Measurements from ENCODE around the gene BMP7. TPM values are rescaled to one million over a fixed set of nuclear protein-coding genes. Genes with fewer than 3 reads are reported as not detected.

The BMP7 gene
- total RNA-seq, 1 experiment from 2014 or later: not detected

DNA sequence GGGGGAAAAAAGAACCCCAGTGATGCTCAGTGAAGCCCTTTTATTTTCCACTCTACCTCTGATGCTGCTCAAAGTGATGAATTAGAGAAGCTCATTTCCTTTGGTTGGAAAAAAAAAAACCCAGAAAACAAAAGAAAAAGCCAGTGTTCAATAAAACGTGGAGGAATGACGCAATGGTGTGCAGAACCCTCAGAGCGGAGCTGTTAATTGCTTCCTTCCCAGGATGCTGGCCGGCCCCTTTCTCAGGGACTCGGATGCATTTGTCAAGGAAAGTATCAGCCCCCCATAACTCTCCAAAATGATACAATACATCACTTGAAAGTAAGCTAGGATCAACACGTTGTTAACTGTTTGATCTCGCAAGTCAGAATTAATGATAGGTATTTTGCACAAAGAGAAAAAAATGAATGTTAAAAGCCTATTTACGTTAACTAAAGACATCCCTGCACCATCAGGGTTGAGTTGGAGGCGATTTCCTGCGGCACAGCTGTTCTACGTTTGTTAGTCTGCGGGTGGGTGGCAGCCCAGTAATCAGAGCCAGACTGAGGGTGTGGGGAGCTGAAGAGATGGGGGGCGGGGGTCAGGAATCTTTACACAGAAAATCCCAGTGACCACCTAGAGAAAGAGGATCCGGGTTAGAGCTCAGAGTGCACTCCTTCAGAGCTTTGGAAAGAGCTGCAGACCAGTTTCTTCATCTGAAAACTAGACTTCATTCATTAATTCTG, 132.4 kb downstream of the BMP7 start:
- DNase-seq (ENCODE audit: unreplicated experiment): no peak
- H3K27me3 Mint-ChIP-seq (ENCODE audit: insufficient read depth, unreplicated experiment): peaks cover 58% of the 10 kb centered on the region
- TF ChIP-seq, protein P1, sequence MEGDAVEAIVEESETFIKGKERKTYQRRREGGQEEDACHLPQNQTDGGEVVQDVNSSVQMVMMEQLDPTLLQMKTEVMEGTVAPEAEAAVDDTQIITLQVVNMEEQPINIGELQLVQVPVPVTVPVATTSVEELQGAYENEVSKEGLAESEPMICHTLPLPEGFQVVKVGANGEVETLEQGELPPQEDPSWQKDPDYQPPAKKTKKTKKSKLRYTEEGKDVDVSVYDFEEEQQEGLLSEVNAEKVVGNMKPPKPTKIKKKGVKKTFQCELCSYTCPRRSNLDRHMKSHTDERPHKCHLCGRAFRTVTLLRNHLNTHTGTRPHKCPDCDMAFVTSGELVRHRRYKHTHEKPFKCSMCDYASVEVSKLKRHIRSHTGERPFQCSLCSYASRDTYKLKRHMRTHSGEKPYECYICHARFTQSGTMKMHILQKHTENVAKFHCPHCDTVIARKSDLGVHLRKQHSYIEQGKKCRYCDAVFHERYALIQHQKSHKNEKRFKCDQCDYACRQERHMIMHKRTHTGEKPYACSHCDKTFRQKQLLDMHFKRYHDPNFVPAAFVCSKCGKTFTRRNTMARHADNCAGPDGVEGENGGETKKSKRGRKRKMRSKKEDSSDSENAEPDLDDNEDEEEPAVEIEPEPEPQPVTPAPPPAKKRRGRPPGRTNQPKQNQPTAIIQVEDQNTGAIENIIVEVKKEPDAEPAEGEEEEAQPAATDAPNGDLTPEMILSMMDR (IDR thresholded peaks at IDR 0.05; ENCODE audit: unreplicated experiment): no peak
- intact Hi-C loops (cut with micrococcal nuclease): no loop called here
- ChIA-PET CTCF (no interaction called here), POLR2A (interaction anchor here (0.6 kb wide), 1 partner anchor 312 kb away, joined by 3 read pairs; no protein-coding TSS in a partner anchor)
- H3K4me1 Mint-ChIP-seq (ENCODE audit: insufficient read depth, unreplicated experiment): peaks cover 6% of the 10 kb centered on the region
- H3K4me3 Mint-ChIP-seq (ENCODE audit: unreplicated experiment): no peak overlapping the region
- H3K9me3 Mint-ChIP-seq (ENCODE audit: unreplicated experiment): no peaks in the 10 kb centered on the region
- H3K27ac Mint-ChIP-seq (ENCODE audit: low read depth, unreplicated experiment): no peak overlapping the region
- no peaks in the 10 kb centered on the region for H3K36me3 Mint-ChIP-seq (ENCODE audit: insufficient read depth, unreplicated experiment)
- no TSS peak for BruUV-seq (replicated peaks)

DNA sequence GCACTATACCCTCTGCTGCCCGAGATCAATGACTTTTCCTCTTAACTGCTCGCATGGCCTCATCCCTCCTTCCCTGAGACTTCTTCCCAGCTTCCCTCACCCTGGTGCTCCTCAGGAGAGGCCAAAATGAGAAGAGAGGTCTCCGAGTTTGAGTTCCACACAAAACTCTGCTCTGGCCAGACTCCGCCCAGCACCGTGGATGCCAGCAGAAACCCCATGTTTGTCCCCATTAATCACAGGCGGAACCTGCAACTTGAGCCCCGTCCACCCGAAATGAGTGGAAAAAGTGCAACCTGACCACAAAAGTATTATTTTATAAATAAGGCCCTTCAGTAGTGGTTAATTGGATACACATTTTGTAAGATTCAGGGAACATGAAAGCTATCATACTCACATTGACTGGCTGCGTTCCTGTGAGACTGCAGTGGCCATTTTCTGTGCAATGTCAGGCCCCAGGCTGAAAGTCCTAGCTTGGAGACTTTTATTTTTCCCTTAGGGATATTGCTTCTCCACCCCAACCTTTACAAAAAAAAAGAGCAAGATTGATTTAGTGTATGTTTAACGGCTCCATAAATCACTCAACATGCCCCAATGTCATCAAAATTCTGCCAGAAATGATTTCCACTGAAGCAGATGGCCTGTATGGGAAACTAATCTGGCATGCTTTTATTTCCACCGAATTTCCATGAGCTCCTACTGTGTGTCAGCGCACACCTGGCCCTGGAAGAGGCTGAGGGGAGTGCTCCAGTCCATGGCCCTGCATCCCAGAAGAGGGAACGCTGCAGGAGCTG, 134.6 kb downstream of the BMP7 start:
- H3K27me3 Mint-ChIP-seq (ENCODE audit: insufficient read depth, unreplicated experiment): peaks cover 58% of the 10 kb centered on the region
- TF ChIP-seq, protein P1 (IDR thresholded peaks at IDR 0.05; ENCODE audit: unreplicated experiment): no peak
- no peaks in the 10 kb centered on the region for H3K9me3 Mint-ChIP-seq (ENCODE audit: unreplicated experiment)
- ChIA-PET POLR2A (interaction anchor here (0.7 kb wide), 1 partner anchor 143 kb away, joined by 3 read pairs; no protein-coding TSS in a partner anchor), CTCF (interaction anchor here (0.6 to 1.5 kb wide), 6 partner anchors 9 to 201 kb away, joined by 3 to 5 read pairs (median 4); no protein-coding TSS in a partner anchor)
- peaks cover 6% of the 10 kb centered on the region for H3K4me1 Mint-ChIP-seq (ENCODE audit: insufficient read depth, unreplicated experiment)
- no peak overlapping the region for H3K4me3 Mint-ChIP-seq (ENCODE audit: unreplicated experiment)
- H3K27ac Mint-ChIP-seq (ENCODE audit: low read depth, unreplicated experiment): no peak overlapping the region
- no TSS peak for BruUV-seq (replicated peaks)
- no peaks in the 10 kb centered on the region for H3K36me3 Mint-ChIP-seq (ENCODE audit: insufficient read depth, unreplicated experiment)
- intact Hi-C loops (cut with micrococcal nuclease): no loop called here
- DNase-seq (ENCODE audit: unreplicated experiment): no peak

DNA sequence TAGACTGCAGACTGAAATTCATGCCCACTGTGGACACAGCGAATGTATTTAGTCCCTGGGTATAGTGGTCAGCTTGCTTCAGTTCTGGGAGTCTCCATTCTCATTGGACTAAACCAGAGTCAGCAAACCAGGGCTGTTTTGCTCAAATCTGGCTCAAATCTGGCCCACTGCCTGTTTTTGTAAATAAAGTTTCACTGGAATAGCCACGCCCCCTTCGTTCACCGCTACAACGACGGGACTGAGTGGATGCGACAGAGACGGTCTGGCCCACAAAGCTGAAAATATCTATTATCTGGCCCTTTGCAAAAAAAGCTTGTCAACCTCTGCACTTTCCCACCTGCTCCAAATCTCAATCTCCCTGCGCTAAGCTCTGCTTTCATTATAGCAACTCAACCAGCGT, 135.4 kb downstream of the BMP7 start:
- ChIA-PET POLR2A (interaction anchor here (0.6 to 0.7 kb wide), 2 partner anchors 15 to 144 kb away, joined by 3 read pairs; no protein-coding TSS in a partner anchor), CTCF (interaction anchor here (0.6 to 1.5 kb wide), 4 partner anchors 9 to 201 kb away, joined by 3 to 5 read pairs (median 3); no protein-coding TSS in a partner anchor)
- no peak overlapping the region for H3K4me3 Mint-ChIP-seq (ENCODE audit: unreplicated experiment)
- BruUV-seq (replicated peaks): no TSS peak
- H3K4me1 Mint-ChIP-seq (ENCODE audit: insufficient read depth, unreplicated experiment): peaks cover 6% of the 10 kb centered on the region
- no peak for DNase-seq (ENCODE audit: unreplicated experiment)
- intact Hi-C loops (cut with micrococcal nuclease): no loop called here
- no peaks in the 10 kb centered on the region for H3K9me3 Mint-ChIP-seq (ENCODE audit: unreplicated experiment)
- H3K36me3 Mint-ChIP-seq (ENCODE audit: insufficient read depth, unreplicated experiment): no peaks in the 10 kb centered on the region
- peaks cover 52% of the 10 kb centered on the region for H3K27me3 Mint-ChIP-seq (ENCODE audit: insufficient read depth, unreplicated experiment)
- TF ChIP-seq, protein P1 (IDR thresholded peaks at IDR 0.05; ENCODE audit: unreplicated experiment): no peak
- no peak overlapping the region for H3K27ac Mint-ChIP-seq (ENCODE audit: low read depth, unreplicated experiment)
